GM21526 (cell line): ENCODE measurements around the gene TFAP2C.
"Not testable (repeated sequence)": the region's sequence is repeated elsewhere in the genome, so short reads cannot be mapped to it uniquely, and the experiment has no call there.

Source experiments
- ATAC-seq: cut with Tn5 transposase; IDR thresholded peaks from one replicate; pipeline ENCODE4 v1.9.1; 2021; ENCODE audit warnings: moderate library complexity; ENCODE audit not compliant: unreplicated experiment, low FRiP score

Gene TFAP2C

GRCh38 chr20:56614196-56614595 is 14.9 kb upstream of the TFAP2C start:
- ATAC-seq: no peak

- no peak for ATAC-seq
Observed at GRCh38 chr20:56616716-56617115, 12.4 kb upstream of the TFAP2C start.

GRCh38 chr20:56617489-56617888 is 11.6 kb upstream of the TFAP2C start:
- no peak for ATAC-seq

GRCh38 chr20:56621730-56622129 is 7.4 kb upstream of the TFAP2C start:
- ATAC-seq: no peak

GRCh38 chr20:56623930-56624329 is 5.2 kb upstream of the TFAP2C start:
- ATAC-seq: not testable (repeated sequence)

GRCh38 chr20:56624786-56625681 is 4.1 kb upstream of the TFAP2C start:
- no peak for ATAC-seq

GRCh38 chr20:56625837-56626236 is 3.3 kb upstream of the TFAP2C start:
- no peak for ATAC-seq

- ATAC-seq: no peak
Observed at GRCh38 chr20:56626367-56627121, 2.6 kb upstream of the TFAP2C start.

- ATAC-seq: no peak
Observed at GRCh38 chr20:56627122-56628014, 1.7 kb upstream of the TFAP2C start.

- ATAC-seq: no peak
Observed at GRCh38 chr20:56628015-56628872, 862 bp upstream of the TFAP2C start.

- no peak for ATAC-seq
Observed at GRCh38 chr20:56629464-56630085, 469 bp downstream of the TFAP2C start.

- no peak for ATAC-seq
Observed at GRCh38 chr20:56630086-56630493, 984 bp downstream of the TFAP2C start.

GRCh38 chr20:56630506-56631317 is 1.6 kb downstream of the TFAP2C start:
- no peak for ATAC-seq

GRCh38 chr20:56631318-56631989 is 2.3 kb downstream of the TFAP2C start:
- no peak for ATAC-seq

- no peak for ATAC-seq
Observed at GRCh38 chr20:56631990-56632327, 2.9 kb downstream of the TFAP2C start.

GRCh38 chr20:56634307-56634706 is 5.2 kb downstream of the TFAP2C start:
- ATAC-seq: no peak

GRCh38 chr20:56634735-56635385 is 5.8 kb downstream of the TFAP2C start:
- ATAC-seq: no peak

GRCh38 chr20:56636716-56637115 is 7.6 kb downstream of the TFAP2C start:
- no peak for ATAC-seq
